ENCODE measurements around the gene LRSAM1. TPM values are rescaled to one million over a fixed set of nuclear protein-coding genes. Genes with fewer than 3 reads are reported as not detected.
A peak's percentile ranks its signal among the peaks of the same experiment; 100 is the strongest.

The LRSAM1 gene
- total and polyA plus RNA-seq, 7 experiments from 2014 or later, result 4.0 to 23.3 (median 17.6) TPM

DNA sequence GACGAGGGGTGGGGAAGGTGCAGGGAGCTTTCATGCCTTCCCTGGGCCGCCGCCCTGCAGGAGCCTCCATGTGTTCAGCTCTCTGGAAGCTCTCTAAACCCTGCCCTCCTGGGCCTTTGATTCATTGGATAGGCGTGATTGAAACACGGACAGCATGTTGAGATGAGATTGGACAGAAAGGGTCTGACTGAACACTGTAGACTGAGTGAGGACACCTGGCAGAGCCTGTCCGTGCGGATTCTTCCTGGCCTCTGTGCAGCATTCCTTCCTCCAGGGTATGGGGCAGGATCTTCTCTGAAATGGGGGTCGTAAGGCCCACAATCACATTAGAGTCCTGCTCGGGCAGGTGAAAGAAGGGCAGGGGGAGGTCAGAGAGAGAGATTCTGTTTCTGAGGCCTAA lies 12.9 kb upstream of the LRSAM1 start:
- Histone ChIP-seq H3K27ac (ENCODE audit: low read depth, low read length) (no peak overlapping the region), H3K4me1 (ENCODE audit: control insufficient read depth in 2 of 2, insufficient read depth in 2 of 2, low read length in 2 of 2) (peaks cover 0 to 22% of the 10 kb centered on the region in 2 donors), H3K36me3 (ENCODE audit: control insufficient read depth in 2 of 3, insufficient read depth in 3 of 3, low read length in 3 of 3) (peaks cover 26 to 83% (median 29%) of the 10 kb centered on the region in 3 experiments), H3K27me3 (ENCODE audit: control insufficient read depth in 2 of 2, insufficient read depth in 2 of 2, low read length in 2 of 2) (no peaks in the 10 kb centered on the region), H3K4me3 (ENCODE audit: low read length) (no peak overlapping the region), H3K9me3 (ENCODE audit: control insufficient read depth in 2 of 3, low read length in 3 of 3) (no peaks in the 10 kb centered on the region)
- intact Hi-C loops (cut with micrococcal nuclease), result no loop called here
- Mint-ChIP-seq H3K9me3 (no peaks in the 10 kb centered on the region), H3K27me3 (no peaks in the 10 kb centered on the region), H3K36me3 (peaks cover 25 to 73% (median 42%) of the 10 kb centered on the region in 5 donors), H3K27ac (no peak overlapping the region), H3K4me3 (peak overlapping the region in 1 of 10 donors; percentile 1), H3K4me1 (peaks cover 0 to 14% (median 4%) of the 10 kb centered on the region in 7 donors)
- ChIA-PET POLR2A (interaction anchor here (1.9 kb wide), 1 partner anchor 12 kb away, joined by 5 read pairs; the partner anchor contains the start of genes LRSAM1 and RPL12), CTCF (interaction anchor here (1.0 kb wide), 1 partner anchor 17 kb away, joined by 3 read pairs; no protein-coding TSS in a partner anchor)
- ATAC-seq, result no peak
- no peak for DNase-seq

DNA sequence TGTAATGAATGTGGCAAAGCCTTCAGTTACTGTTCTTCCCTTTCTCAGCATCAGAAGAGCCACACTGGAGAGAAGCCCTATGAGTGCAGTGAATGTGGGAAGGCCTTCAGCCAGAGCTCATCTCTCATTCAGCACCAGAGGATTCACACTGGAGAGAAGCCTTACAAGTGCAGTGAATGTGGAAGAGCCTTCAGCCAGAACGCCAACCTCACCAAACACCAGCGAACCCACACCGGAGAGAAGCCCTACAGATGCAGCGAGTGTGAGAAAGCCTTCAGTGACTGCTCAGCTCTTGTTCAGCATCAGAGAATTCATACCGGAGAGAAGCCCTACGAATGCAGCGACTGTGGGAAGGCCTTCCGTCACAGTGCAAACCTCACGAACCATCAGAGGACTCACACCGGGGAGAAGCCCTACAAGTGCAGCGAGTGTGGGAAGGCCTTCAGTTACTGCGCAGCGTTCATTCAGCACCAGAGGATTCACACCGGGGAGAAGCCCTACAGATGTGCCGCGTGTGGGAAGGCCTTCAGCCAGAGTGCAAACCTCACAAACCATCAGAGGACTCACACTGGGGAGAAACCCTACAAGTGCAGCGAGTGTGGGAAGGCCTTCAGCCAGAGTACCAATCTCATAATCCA lies 6.9 kb upstream of the LRSAM1 start:
- DNase-seq (no peak), ATAC-seq (no peak)
- ChIA-PET POLR2A (no interaction called here), CTCF (no interaction called here)
- Histone ChIP-seq H3K27me3 (ENCODE audit: control insufficient read depth in 2 of 2, insufficient read depth in 2 of 2, low read length in 2 of 2) (no peaks in the 10 kb centered on the region), H3K36me3 (ENCODE audit: control insufficient read depth in 2 of 3, insufficient read depth in 3 of 3, low read length in 3 of 3) (peaks cover 18 to 86% (median 37%) of the 10 kb centered on the region in 3 experiments), H3K4me1 (ENCODE audit: control insufficient read depth in 2 of 2, insufficient read depth in 2 of 2, low read length in 2 of 2) (peaks cover 7% of the 10 kb centered on the region in 2 donors), H3K27ac (ENCODE audit: low read depth, low read length) (no peak overlapping the region), H3K4me3 (ENCODE audit: low read length) (no peak overlapping the region), H3K9me3 (ENCODE audit: control insufficient read depth in 2 of 3, low read length in 3 of 3) (no peaks in the 10 kb centered on the region)
- Mint-ChIP-seq H3K4me3 (no peak overlapping the region), H3K27me3 (no peaks in the 10 kb centered on the region), H3K27ac (peak overlapping the region in 3 of 9 donors; percentile 8 to 56 (median 32)), H3K4me1 (peaks cover 7 to 21% (median 18%) of the 10 kb centered on the region in 7 donors), H3K9me3 (peaks cover 0 to 14% (median 0%) of the 10 kb centered on the region in 11 donors), H3K36me3 (peaks cover 15 to 91% (median 47%) of the 10 kb centered on the region in 5 donors)
- intact Hi-C loops (cut with micrococcal nuclease), result no loop called here

DNA sequence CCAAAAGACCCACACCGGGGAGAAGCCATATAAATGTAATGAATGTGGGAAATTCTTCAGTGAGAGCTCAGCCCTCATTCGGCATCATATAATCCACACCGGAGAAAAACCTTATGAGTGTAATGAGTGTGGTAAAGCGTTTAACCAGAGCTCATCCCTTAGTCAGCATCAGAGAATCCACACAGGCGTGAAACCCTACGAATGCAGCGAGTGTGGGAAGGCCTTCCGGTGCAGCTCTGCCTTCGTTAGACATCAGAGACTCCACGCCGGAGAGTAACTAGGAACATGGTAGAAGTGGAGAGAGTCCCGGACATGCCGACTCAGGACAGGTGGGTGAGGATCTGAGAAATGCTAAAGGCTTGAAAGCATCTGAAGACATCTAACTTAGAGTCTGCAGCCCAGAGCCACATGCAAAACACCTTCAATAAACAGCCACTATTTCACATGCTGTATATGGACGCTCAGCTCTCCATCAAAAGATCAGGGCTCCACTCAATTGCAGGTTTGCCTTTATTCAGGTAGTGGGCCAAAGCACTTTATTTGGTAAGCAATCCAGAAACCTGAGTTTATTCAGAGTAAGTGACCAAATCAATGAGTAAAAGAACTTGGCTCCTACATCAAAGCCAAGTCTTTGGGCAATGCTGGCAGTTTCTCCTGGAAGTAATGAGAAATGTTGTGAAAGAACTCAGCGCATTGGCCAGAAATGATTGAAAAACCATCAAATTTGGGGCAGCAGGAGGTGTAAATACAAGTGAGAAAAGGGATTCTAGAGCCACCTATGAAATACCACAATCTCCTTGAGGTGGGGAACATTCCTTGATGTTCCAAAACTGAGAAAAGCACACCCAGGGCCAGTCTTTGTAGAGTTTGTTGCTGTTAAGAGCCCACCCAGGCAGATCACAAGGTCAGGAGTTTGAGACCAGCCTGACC lies 6.1 kb upstream of the LRSAM1 start:
- Histone ChIP-seq H3K36me3 (ENCODE audit: control insufficient read depth in 2 of 3, insufficient read depth in 3 of 3, low read length in 3 of 3) (peaks cover 21 to 89% (median 39%) of the 10 kb centered on the region in 3 experiments), H3K4me3 (ENCODE audit: low read length) (no peak overlapping the region), H3K27me3 (ENCODE audit: control insufficient read depth in 2 of 2, insufficient read depth in 2 of 2, low read length in 2 of 2) (no peaks in the 10 kb centered on the region), H3K9me3 (ENCODE audit: control insufficient read depth in 2 of 3, low read length in 3 of 3) (no peaks in the 10 kb centered on the region), H3K4me1 (ENCODE audit: control insufficient read depth in 2 of 2, insufficient read depth in 2 of 2, low read length in 2 of 2) (peaks cover 15% of the 10 kb centered on the region in 2 donors), H3K27ac (ENCODE audit: low read depth, low read length) (no peak overlapping the region)
- intact Hi-C loops (cut with micrococcal nuclease), result no loop called here
- peak overlapping the region in 3 of 9 donors; percentile 32 to 44 (median 43) for H3K27ac Mint-ChIP-seq
- no peak overlapping the region for H3K4me3 Mint-ChIP-seq
- ATAC-seq (no peak), DNase-seq (no peak)
- peaks cover 15 to 29% (median 24%) of the 10 kb centered on the region in 7 donors for H3K4me1 Mint-ChIP-seq
- ChIA-PET POLR2A (no interaction called here), CTCF (no interaction called here)
- H3K9me3 Mint-ChIP-seq, result peaks cover 0 to 14% (median 0%) of the 10 kb centered on the region in 11 donors
- peaks cover 13 to 94% (median 50%) of the 10 kb centered on the region in 5 donors for H3K36me3 Mint-ChIP-seq
- H3K27me3 Mint-ChIP-seq, result no peaks in the 10 kb centered on the region

DNA sequence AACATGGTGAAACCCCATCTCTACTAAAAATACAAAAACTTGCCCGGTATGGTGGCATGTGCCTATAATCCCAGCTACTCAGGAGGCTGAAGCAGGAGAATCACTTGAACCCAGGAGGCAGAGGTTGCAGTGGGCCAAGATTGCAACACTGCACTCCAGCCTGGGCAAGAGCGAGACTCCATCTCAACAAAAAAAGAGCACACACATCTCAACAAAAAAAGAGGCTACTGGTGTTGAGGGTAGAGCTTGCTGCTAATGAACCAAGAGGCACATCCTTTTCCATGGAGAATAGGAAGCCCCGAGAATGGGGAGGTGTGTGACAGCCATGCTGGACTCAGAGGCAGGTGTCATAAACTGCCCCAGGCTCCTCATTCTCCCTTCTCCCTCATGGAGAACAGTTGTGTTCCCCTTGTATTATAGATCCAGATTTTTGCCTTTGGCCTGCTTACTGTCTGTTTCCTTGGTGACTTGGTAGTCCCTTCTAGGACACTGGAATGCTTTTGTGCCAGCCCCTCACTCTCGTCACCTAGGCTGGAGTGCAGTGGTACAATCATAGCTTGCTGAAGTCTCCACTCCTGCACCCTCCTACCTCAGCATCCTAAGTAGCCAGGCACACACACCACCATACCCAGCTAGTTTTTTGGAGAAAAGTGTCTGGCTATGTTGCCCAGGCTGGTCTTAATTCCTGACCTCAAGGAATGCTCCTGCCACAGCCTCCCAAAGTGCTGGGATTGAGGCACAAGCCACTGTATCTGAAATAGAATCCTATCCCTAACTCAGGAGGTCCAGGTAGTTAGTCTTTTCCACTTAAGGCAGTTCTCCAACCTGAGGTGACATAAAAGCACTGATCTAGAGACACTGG lies 5.2 kb upstream of the LRSAM1 start:
- Histone ChIP-seq H3K27ac (ENCODE audit: low read depth, low read length) (no peak overlapping the region), H3K4me1 (ENCODE audit: control insufficient read depth in 2 of 2, insufficient read depth in 2 of 2, low read length in 2 of 2) (peaks cover 17% of the 10 kb centered on the region in 2 donors), H3K27me3 (ENCODE audit: control insufficient read depth in 2 of 2, insufficient read depth in 2 of 2, low read length in 2 of 2) (no peaks in the 10 kb centered on the region), H3K4me3 (ENCODE audit: low read length) (no peak overlapping the region), H3K9me3 (ENCODE audit: control insufficient read depth in 2 of 3, low read length in 3 of 3) (no peaks in the 10 kb centered on the region), H3K36me3 (ENCODE audit: control insufficient read depth in 2 of 3, insufficient read depth in 3 of 3, low read length in 3 of 3) (peaks cover 21 to 82% (median 36%) of the 10 kb centered on the region in 3 experiments)
- POLR2A ChIA-PET, result no interaction called here
- intact Hi-C loops (cut with micrococcal nuclease), result no loop called here
- Mint-ChIP-seq H3K4me3 (no peak overlapping the region), H3K4me1 (peaks cover 21 to 34% (median 30%) of the 10 kb centered on the region in 7 donors), H3K36me3 (peaks cover 10 to 91% (median 42%) of the 10 kb centered on the region in 5 donors), H3K27me3 (no peaks in the 10 kb centered on the region), H3K9me3 (peaks cover 0 to 14% (median 0%) of the 10 kb centered on the region in 11 donors), H3K27ac (peak overlapping the region in 5 of 9 donors; percentile 3 to 84 (median 43))
- ATAC-seq (no peak), DNase-seq (no peak)
- CTCF ChIA-PET, result interaction anchor here (0.6 kb wide), 1 partner anchor 154 kb away, joined by 4 read pairs; no protein-coding TSS in a partner anchor

DNA sequence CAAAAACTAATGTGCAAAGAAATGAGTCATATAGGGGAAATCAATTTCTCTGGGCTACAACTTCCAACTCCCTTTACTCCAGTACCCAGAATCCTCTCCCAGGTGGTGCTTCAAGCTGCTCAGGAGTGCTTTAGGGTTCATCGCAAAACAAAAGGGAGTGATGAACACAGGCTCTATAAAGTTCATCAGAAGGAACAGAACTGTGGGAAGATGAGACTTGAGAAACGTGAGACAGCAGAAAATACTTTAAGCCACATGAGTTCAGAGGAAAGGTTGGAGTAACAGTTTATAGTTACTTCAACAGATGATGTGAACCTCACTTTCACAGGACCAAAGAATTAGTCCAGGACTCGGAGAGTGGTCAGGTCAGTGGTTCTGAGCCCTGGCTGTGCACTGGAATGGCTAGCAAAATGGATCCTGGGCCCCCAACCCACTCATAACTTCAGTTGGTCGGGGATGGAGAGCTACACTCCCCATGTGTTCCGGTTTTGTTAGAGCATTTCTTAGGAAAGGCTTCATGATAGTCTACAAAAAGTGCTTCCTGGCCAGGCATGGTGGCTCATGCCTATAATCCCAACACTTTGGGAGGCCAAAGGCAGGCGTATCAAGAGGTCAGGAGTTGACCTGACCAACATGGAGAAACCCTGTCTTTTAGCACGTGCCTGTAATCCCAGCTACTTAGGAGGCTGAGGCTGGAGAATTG lies 4.4 kb upstream of the LRSAM1 start:
- intact Hi-C loops (cut with micrococcal nuclease), result no loop called here
- DNase-seq (no peak), ATAC-seq (no peak)
- no peak overlapping the region for H3K4me3 Mint-ChIP-seq
- peaks cover 0 to 14% (median 0%) of the 10 kb centered on the region in 11 donors for H3K9me3 Mint-ChIP-seq
- ChIA-PET CTCF (interaction anchor here (0.6 kb wide), 1 partner anchor 155 kb away, joined by 4 read pairs; no protein-coding TSS in a partner anchor), POLR2A (no interaction called here)
- Histone ChIP-seq H3K9me3 (ENCODE audit: control insufficient read depth in 2 of 3, low read length in 3 of 3) (no peaks in the 10 kb centered on the region), H3K4me3 (ENCODE audit: low read length) (no peak overlapping the region), H3K27ac (ENCODE audit: low read depth, low read length) (no peak overlapping the region), H3K27me3 (ENCODE audit: control insufficient read depth in 2 of 2, insufficient read depth in 2 of 2, low read length in 2 of 2) (no peaks in the 10 kb centered on the region), H3K36me3 (ENCODE audit: control insufficient read depth in 2 of 3, insufficient read depth in 3 of 3, low read length in 3 of 3) (peaks cover 21 to 79% (median 34%) of the 10 kb centered on the region in 3 experiments), H3K4me1 (ENCODE audit: control insufficient read depth in 2 of 2, insufficient read depth in 2 of 2, low read length in 2 of 2) (peaks cover 17 to 18% of the 10 kb centered on the region in 2 donors)
- H3K4me1 Mint-ChIP-seq, result peaks cover 26 to 36% (median 32%) of the 10 kb centered on the region in 7 donors
- H3K27ac Mint-ChIP-seq, result peak overlapping the region in 1 of 9 donors; percentile 3
- H3K36me3 Mint-ChIP-seq, result peaks cover 10 to 87% (median 40%) of the 10 kb centered on the region in 5 donors
- H3K27me3 Mint-ChIP-seq, result no peaks in the 10 kb centered on the region

Measured in naive thymus-derived CD4-positive, alpha-beta T cell (primary cell).